22Rv1 (cell line): ENCODE data around the gene SP9.

Source experiments
- H3K27ac ChIP-seq: fragments of 450-650 bp; 2 replicates; pipeline ENCODE4 v1.5.1; 2017
- CTCF ChIP-seq: fragments of 450-650 bp; IDR thresholded peaks from 2 replicates; pipeline ENCODE4 v1.5.1; 2017; ENCODE audit warnings: mild to moderate bottlenecking
- ZFX ChIP-seq: fragments of 450-650 bp; IDR thresholded peaks from 2 replicates; pipeline ENCODE4 v1.6.1; 2017; ENCODE audit warnings: antibody characterized with exemption, borderline replicate concordance

Gene SP9

GRCh38 chr2:174376967-174377366, 42.2 kb downstream of the SP9 start:
- TF ChIP-seq CTCF (no peak), ZFX (no peak)
- H3K27ac ChIP-seq = no peak overlapping the region

- no peak overlapping the region for H3K27ac ChIP-seq
- TF ChIP-seq ZFX = no peak
Observed at GRCh38 chr2:174383796-174384195, 49.0 kb downstream of the SP9 start.

GRCh38 chr2:174385201-174385600, 50.4 kb downstream of the SP9 start:
- TF ChIP-seq ZFX (no peak), CTCF (no peak)
- H3K27ac ChIP-seq = no peak overlapping the region
